ENCODE measurements around the gene SPOCK1.

SPOCK1 gene

DNA sequence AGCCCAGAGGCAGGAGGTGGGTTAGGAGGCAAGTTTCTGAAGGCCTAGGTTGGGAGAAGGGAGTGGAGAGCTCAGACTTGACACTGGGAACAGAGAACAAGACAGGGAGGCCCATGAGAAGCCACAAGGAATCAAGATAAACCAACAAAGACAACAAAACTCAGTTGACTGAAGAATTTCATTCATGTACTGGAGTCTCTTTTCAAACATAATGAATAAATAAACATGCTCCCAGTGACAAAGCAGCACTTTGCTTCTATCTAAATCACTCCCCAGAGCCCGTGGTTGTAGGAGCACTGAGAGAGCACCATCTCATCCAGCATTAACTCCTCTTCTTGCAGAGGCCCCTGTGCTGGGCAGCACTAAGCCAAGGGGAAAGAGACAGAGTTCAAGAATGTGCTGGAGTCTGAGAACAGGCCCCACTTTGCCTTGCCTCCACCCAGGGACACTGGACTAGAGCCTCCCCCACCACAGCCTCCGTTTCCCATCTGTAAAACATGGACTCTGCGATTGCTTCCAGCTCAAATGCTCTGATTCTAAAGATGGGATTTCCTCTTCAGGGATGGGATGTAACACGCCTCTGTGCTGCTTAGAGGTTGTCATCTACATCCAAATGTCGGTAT lies 282.0 kb downstream of the SPOCK1 start:
- no peak for DNase-seq

DNA sequence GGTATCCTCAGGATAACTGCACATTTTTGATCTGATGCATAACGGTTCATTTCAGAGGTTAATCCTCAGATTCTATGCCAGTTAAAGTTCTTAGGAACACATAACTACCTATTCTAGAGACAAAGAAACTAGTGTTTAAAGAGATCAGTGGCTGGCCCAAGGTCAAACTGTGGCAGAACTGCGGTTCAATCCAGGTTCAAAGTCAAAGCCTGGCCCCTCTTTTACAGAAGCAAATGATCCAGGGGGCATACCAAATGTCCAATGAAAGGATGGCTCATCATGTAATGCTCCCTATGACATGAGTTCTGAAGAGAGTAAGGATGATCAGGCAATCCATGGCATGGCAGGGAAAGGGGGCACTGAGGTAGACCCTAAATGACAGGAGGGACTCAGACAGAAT lies 283.3 kb downstream of the SPOCK1 start:
- DNase-seq = no peak

DNA sequence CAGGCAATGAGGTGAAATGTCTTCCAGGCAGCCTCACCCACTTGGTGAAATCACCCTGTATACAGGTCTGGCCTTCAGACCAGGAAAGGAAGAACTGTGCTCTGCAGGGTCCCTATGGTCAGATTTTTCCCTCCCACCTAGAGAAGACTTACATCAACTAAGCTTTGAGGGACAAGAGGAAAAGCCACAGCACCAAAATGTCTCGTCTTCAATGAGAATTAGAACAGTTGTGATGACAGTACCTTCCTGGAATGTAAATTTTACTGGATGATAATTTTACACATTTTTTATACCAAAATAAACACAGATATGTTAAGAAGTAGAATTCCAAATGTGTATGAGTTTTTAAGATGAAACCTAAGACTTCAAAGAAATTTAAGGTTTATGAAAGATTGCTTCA lies 283.9 kb downstream of the SPOCK1 start:
- no peak for DNase-seq

DNA sequence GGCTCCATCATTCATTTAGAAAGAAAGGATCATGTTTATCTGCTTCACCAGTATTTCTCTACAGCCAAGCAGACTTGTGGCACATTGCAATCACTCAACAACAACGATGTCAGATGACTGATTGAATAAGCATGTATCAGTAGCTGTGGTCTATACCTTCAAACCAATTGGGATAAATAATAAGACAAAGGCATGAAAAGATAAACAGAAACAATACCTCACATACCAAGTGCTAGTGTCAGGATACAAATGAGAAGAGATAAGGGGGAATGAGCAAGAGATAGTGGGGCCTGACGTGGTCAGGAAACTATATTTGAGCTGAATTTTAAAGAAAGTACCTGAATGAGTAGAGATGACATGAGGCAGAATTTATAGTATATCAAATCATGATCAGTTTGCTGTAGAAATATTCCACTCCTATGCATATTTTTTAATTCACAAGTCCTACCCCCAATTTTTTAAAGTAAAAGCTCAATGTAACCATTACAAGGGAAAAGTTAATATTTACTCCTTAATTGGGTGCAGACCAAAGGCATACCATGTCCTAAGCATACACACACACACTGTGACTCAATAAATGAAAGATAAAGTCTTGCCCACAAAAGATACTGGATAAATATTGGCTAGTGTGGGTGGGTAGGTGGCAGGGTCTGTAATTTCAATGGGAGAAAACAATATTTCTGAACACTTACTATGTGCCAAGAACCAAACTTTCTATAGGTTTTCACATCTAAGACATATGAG lies 284.5 kb downstream of the SPOCK1 start:
- DNase-seq = no peak

DNA sequence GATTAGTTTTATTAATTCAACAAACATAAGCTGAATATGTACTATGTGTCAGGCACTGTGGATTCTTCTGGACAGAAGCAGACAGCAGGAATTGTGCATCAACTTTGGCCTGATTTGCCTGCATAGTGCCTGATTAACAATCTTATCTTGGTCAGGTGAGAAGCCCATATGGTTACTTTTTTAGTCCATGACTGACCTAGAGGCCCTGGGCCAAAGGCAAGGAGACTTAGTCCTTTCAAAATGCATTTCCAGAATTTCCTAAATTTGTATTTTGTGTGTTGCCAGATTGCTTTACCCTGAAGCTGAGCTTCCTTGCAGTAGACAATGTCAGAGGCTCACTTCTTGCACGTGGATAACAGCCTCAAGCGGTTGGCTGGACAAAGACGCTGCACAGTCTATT lies 286.7 kb downstream of the SPOCK1 start:
- DNase-seq = no peak

DNA sequence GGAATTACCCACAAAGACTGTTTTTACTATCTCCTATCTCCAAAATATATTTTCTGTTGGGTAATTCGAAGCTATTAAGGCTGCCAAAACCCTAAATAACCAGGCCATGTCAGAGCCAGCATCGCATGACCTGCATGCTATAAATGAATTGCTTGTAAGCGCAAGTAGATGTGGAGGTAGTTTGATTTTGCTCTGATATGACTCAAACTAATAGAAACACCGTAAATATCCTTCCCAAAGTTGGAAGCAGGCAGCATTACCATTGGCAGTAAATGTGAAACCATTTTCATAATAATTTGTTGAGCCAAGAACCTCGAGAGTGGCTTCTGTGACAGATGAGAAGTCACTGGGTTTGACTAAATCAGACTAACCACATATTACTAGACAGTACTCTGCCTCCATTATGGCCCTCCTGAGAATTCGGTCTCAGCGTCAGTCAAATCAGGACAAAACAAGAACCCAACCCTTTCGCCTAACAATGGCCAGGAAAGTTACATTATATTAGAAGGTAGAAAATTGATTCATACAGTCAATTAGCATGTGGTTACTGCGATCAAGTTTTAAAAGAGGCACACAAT lies 289.8 kb downstream of the SPOCK1 start:
- no peak for DNase-seq

DNA sequence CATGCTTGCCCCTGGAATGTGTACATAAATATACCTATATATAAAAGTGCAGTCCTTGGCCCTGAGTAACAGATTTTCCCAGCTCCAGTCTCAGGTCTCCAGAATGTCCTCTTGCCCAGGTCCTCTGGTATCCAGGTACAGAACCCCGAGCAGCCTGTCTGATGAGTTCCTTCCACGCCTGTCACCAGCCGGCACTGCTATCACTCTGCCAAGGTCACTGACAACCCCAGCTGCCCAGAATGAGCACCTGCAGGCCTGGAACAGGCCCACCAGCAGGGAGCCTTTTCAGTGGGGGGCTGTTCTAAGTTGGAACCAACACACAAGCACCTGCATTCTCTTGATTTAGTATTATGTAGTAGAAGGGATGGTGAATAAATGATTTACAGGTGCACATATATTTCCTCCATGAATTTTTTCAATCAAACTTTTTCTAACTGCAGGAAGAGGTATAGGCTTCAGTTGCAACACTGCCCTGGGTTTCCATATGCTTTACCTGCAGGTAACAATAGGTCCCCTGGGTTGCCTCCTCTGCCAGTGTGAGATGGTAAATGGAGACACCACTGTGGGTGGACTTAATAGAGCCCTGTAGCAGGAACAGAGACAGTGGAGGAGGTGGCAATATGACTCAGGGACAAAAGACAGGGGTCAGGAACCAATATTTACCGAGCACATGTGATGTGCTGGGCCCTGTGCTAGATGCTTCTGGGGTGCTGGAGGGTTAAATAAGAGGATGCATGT lies 291.9 kb downstream of the SPOCK1 start:
- DNase-seq = no peak

DNA sequence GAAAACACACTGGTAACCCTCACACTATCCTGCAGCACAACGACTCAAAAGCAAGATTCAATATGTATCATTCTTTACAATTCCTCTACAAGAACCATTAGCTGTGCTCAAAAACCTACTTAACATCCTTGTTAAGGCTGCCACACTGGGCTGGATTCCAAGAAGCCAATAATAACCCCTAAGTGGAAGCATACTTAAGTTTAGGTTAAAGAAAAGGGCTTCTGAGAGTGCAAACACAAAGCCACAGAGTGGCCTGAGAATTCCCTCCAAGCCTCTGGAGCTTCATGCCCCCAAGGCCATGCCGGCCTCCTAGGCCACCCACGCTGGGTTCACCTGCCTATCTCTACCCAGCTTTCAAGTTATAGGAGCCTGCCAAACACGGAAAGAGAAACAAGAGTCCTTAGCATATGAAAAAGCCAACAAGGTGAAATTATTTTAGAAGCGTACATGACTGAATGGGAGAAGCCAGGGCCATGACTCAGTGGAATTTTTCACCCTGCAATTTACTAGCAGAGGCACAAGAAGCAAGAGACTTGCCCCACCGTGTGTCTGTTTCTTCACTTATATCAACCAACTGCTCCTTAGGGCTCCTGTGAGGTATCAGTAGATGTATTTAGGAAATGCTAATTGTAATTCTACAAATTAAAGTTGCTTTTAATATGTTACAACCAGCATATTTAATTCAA lies 293.0 kb downstream of the SPOCK1 start:
- no peak for DNase-seq

DNA sequence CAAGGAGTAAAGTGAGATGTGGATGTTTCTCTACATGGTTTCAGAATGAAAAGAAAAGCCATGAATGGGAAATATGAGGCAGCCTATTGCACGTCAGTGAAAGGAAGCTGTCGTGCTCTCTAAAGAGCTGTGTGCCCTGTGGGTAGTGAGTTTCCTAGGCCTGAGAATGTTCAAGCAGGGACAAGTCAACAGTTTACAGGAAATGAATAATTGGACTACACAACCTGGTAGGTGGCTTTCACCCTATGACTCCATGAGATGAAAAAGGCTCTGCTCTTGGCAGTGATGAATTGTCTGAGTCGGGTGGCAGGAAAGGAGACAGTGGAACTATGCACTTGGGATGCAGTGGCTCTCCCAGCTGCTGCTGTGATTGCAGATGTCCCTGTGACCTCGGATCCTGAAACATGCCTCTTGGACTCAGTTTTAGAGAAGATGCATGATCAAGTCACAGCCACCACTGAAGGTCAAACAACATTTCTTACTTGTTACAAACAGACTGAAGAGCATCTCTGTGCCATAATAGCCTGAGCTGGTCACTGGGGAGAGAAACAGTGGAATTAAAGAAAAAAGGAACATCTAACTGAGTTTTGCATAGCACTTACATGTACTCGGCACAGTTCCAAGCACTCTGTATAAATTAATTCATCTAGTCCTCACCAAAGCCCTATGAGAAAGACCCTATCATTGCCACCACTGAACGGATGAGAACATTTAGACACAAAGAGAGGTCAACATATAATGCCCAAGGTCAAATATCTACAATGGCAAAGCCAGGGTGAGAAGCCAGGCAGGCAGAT lies 293.7 kb downstream of the SPOCK1 start:
- no peak for DNase-seq

DNA sequence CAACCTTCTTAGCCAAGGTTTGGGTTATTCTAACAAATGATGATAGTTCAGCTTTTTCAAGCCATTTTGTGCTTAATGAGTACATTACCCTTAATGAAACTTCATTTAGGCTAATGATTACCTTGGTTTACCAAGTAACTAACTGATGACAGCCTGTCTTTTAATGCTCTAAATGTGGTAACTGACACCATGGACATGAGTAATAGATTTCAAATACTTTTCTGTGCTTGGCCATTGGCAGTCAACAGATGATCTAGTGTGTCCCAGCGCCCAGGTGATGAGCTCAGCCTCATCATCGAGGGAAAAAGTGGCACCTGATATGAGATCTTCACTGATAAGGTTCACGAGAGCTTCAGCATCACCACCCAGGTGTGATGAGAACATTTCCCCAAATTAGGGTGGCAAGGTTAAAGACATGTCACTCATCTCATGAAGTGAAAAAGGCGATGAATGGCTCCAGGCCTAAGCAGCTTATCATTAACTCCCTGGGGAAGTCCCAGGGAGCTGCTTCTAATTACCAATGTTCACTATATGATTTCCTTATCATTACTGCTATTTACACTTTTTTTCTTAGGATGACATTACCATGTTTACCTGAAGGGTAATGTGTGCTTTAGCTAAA lies 296.0 kb downstream of the SPOCK1 start:
- DNase-seq = no peak

DNA sequence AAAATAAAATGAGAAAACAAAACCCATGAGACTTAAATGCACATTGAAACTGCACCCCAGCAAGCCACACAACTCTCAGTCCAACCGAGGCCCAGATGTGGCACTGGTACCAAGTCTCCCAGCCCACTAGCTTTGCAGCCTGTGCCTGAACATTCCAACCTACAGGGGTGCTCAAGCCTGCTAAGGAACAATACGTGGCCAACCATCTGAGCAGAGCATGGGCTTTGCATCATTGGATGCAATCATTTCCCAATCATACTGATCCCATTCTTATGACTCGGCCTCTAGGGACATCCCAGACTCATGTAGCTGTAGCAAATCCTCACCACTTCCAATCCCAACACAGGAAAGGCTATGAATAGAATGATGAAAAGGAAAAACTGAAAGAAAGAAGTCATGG lies 297.2 kb downstream of the SPOCK1 start:
- no peak for DNase-seq

DNA sequence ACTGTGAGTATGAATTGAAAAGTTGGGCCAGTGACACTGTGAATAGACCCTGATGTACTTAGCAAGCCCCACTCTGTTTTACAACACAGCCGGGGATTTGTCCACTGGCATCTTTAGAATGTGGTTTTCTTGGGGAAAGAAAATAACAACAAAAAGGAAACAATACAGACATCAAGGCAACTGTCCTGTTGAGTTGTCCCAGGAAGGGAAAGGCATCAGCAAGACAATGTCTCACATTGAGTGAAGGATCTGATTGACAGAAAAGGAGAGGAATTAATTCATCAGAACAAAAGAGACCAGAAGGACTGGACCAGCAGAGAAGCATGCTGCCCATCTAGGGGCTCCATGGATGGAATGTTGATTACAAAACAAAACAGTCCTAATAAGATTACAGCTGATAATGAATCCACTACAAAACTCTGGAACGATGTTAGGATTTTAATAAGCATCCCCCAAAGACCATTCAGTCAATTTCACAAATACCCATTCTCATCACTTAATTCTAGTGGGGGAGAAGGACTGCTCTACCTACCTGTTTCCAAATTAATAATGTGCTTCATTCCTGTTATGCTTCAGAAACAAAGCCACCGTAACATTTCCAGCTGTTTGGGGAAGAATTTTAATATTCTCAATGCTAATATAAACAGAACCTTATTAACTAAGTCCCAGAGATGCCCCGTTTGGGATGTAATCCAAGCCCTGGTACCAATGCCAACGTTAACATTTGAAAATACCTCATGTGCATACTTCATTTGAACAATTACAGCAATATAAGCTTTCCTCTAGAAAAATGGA lies 298.0 kb downstream of the SPOCK1 start:
- no peak for DNase-seq

DNA sequence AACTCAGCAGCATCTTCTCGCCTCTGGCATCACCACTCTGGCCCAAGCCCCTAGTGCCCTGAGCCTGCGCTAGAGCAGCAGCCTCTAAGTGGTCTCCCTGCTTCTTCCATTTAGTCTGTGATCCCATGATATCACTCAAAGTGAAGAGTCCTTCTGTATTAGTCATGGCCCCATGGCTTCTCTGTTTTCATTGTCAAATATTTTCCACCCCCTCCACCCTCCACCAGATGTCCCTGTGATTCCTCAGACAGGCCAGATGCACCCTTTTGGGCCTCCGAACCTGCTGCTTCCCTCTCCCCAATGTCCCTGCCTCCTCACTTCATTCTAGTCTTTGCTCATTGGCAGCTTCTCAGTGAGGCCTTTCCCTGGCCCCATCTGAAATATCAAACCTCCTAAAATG lies 299.2 kb downstream of the SPOCK1 start:
- no peak for DNase-seq

DNA sequence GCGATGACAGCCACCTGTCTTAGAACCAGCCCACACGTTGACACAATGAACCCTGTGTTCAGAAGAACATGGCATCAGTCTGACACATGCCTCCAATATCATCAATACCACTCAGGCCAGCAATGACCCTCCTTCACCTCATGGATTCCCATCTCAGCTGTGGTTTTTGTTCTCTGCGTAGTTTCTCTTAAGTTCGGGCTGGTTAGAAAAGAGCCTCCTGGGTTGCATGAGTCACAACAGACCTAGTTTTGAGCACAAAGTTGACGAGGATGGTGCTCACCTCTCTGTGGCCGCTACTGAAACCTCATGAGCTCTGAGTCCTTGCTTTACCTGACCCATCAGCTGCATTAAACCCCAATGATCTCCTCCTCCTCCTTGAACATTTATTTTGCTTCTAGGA lies 299.9 kb downstream of the SPOCK1 start:
- DNase-seq = no peak

DNA sequence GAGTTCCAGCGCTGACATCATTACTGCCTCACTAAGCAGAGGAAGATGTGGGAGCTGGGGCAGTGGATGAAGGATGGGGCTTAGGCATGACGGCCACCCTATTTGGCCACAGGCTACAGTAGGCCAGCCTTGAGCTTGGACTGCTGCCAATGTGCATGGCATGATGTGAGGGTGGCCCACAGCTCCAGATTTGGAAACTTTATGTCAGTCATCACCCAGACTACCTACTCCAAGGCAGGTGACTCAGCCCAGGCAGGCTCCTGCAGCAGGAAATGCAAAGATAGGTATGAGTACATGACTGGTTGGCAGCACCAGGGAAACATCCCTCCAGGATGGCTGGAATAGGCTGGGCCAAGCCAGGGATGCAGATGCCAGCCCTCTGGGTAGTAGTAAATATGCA lies 303.6 kb downstream of the SPOCK1 start:
- DNase-seq = no peak

DNA sequence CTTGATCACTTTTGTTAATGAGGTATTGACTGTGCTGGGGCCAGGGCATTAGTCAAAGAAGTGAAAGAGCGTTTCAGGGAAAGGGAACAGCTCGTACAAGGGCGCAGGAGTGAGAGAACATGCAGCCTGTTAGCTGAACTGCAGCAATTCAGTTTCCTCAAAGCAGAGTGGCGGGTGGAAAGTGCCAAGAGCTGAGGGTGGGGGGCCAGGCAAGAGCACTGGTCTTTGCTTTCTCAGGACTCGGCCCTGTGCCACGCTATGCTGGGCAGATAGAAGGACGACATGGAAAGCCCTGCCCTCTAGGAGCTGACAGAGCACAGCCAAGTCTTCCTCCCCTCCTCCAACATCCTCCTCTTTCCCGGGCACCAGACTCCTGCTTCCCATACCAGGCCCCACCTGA lies 304.8 kb downstream of the SPOCK1 start:
- no peak for DNase-seq

DNA sequence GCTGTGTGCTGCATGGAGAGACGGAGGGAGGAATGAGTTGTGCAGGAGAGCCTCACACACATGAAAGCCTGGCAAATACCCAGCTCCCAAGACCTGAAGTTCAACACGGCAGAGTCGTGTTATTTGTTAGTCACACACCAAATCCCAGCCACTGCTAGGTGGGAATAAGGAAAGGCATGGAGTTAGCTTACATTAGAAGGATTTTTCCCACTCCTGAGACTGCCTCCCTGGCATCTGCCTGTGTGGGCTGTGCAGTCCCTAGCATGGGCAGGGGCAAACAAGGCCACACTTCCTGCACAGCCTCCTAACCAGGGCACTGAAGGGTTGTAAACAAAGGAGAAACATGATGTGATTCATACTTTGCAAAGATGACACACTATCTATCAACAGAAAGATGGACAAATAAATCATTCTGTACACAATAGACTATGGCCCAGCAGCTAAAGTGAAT lies 306.8 kb downstream of the SPOCK1 start:
- no peak for DNase-seq

DNA sequence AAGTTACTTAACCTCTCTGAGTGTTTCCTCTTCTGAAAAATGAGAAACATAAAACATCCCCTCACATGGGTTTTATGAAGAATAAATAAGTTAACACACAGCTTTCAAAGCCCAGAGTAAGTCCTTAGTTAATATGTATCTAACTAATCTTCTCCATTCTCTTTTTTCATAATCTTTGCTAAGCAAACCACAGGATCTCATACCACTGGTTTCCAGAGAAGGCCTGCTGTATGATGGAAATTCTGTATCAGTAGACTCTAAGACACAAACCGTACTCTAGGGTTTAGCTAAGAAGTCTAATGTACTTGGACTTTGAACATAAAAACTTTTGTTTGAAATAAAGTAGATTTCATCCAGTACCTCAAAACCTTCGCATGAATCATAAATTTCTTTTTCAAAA lies 307.9 kb downstream of the SPOCK1 start:
- DNase-seq = no peak

DNA sequence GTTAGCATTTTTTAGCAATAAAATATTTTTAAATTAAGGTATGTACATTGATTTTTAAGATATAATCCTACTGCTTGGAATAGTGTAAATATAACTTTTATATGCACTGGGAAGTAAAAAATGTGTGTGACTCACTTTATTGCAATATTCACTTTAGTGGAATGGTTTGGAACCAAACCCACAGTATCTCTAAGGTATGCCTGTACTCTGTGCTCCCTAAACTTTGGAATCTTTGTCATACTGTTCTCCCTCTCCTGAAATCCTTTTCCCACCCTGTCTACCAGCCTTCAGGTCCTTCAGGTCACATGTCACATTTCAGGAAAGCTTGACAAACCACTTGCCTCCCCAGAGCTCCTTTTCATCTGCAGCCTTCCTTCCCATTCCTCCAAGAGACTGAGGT lies 308.7 kb downstream of the SPOCK1 start:
- DNase-seq = no peak

DNA sequence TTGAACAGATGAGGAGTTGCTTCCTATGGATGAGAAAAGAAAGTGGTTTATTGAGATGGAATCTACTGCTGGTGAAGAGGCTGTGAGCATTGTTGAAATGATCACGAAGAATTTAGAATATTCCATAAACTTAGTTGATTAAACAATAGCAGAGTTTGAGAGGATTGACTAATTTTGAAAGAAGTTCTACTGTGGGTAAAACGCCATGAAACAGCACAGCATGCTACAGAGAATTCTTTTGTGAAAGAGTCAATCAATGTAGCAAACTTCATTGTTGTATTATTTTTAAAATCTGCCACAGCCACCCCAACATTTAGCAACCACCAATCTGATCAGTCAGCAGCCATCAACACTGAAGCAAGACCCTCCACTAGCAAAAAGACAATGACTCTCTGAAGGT lies 309.1 kb downstream of the SPOCK1 start:
- no peak for DNase-seq

DNA sequence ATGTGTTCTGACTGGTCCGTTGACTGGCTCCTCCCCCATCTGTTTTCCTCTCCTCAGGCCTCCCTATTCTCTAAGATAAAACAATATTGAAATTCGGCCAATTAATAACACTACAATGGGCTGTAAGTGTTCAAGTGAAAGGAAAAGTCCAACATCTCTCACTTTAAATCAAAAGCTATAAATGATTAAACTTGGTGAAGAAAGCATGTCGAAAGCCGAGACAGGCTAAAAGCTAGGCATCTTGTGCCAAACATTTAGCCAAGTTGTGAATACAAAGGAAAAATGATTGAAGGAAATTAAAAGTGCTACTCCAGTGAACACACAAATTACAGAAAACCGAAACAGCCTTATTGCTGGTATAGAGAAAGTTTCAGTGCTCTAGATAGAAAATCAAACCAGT lies 310.6 kb downstream of the SPOCK1 start:
- no peak for DNase-seq

Data from stimulated activated CD4-positive, alpha-beta T cell treated with anti-CD3 and anti-CD28 coated beads, Interleukin-2, amount 100 ng/mL, for 48 hours (primary cell).